Measurements from ENCODE around the gene CCL5.
"Not testable (repeated sequence)": the region's sequence is repeated elsewhere in the genome, so short reads cannot be mapped to it uniquely, and the experiment has no call there.

The CCL5 gene

DNA sequence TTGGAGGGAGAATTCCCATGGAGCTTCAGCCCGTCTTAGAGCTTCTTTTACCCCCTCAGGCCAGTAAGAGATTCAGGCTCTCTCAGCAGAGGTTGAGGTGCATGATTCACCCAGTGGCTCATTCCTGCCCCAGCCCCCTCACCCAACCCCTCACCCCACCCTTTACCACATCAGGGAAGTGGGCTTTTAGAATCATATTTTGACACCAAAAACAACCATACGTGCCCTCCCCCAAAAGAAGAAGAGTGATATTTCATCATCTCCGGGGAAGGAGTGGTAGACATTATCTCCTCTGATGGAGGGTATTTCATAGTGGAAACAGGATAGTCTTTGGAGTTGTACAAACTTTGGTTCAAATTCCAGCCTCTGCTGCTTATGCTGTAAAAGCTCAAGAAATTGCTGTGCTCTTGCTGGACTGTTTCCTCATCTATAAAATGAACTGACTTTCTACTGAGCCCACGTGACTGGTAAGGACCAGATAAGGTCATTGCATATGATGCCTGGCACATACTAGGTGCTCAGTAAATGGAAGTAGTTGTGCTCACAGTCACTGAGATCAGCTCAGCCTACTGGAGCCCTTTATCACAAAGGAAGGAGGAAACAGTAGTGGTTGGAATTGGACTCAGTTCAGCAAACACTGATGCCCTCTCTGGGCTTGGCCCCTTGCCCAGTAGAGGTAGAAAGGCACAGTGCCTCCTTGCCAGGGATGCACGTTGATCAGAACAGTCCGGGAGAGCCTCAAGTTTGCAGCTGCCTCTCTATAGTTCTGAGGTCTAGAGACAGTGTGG lies 18.3 kb upstream of the CCL5 start:
- Histone ChIP-seq H3K9ac (ENCODE audit: insufficient read length, low read depth) (no peak overlapping the region), H3K36me3 (ENCODE audit: insufficient read depth, insufficient read length, low read length) (no peaks in the 10 kb centered on the region), H3K9me3 (ENCODE audit: insufficient read depth, low read length) (no peaks in the 10 kb centered on the region), H3K4me1 (ENCODE audit: insufficient read depth, insufficient read length) (no peaks in the 10 kb centered on the region), H3K4me3 (ENCODE audit: insufficient read length, low read depth) (no peak overlapping the region), H3K27me3 (ENCODE audit: insufficient read depth, insufficient read length) (no peaks in the 10 kb centered on the region)
- no peak for DNase-seq (ENCODE audit: low read depth, low spot score)
- TF ChIP-seq ZNF274 (IDR thresholded peaks at IDR 0.05; ENCODE audit: low read depth, low read length) (no peak), SUZ12 (IDR thresholded peaks at IDR 0.05; ENCODE audit: extremely low read depth, insufficient read depth, insufficient read length) (no peak), YY1 (IDR thresholded peaks at IDR 0.05; ENCODE audit: insufficient read depth, insufficient read length) (no peak)

DNA sequence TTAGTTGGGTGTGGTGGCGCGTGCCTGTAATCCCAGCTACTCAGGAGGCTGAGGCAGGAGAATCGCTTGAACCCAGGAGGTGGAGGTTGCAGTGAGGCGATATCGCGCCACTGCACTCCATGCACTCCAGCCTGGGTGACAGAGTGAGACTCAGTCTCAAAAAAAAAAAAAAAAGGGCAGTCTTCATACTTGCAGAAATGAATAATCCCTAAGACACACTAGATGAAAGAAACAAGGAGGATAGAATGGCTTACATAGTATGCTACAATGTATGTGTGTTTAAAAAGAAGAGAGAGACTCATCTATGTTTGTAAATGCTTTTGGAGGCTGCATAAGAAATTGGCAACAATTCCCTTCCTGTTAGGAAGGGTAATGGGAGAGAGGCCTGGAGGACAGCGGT lies 17.6 kb upstream of the CCL5 start:
- H3K9me3 ChIP-seq (ENCODE audit: insufficient read depth, low read length); H3K36me3 ChIP-seq (ENCODE audit: insufficient read depth, insufficient read length, low read length); DNase-seq (ENCODE audit: low read depth, low spot score); H3K4me1 ChIP-seq (ENCODE audit: insufficient read depth, insufficient read length); H3K27me3 ChIP-seq (ENCODE audit: insufficient read depth, insufficient read length); H3K9ac ChIP-seq (ENCODE audit: insufficient read length, low read depth); H3K4me3 ChIP-seq (ENCODE audit: insufficient read length, low read depth): not testable (repeated sequence)

- Histone ChIP-seq H3K9me3 (ENCODE audit: insufficient read depth, low read length) (no peaks in the 10 kb centered on the region), H3K4me1 (ENCODE audit: insufficient read depth, insufficient read length) (no peaks in the 10 kb centered on the region), H3K27me3 (ENCODE audit: insufficient read depth, insufficient read length) (no peaks in the 10 kb centered on the region), H3K36me3 (ENCODE audit: insufficient read depth, insufficient read length, low read length) (no peaks in the 10 kb centered on the region), H3K9ac (ENCODE audit: insufficient read length, low read depth) (no peak overlapping the region), H3K4me3 (ENCODE audit: insufficient read length, low read depth) (no peak overlapping the region)
- DNase-seq (ENCODE audit: low read depth, low spot score), result no peak
- TF ChIP-seq YY1 (IDR thresholded peaks at IDR 0.05; ENCODE audit: insufficient read depth, insufficient read length), result no peak
Measured at GRCh38 chr17:35895636-35896587, 15.8 kb upstream of the CCL5 start.

DNA sequence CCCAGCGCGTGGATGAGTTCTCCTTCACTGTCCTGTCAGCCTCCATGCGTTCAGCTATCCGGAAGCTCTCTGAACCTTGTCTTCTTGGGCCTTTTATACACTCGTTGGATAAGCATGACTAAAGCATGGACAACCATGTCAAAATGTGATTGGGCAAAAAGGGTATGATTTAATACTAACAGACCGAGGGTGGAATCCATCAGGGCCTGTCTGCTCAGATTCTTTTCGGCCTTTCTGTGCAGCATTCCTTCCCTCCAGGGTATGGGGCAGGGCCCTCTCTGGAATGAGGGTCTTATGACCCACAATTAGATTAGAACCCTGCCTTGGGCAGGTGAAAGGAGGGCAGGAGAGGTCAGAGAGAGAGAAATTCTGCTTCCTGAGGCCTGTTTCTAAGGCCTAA lies 14.0 kb upstream of the CCL5 start:
- Histone ChIP-seq H3K9me3 (ENCODE audit: insufficient read depth, low read length) (no peaks in the 10 kb centered on the region), H3K4me1 (ENCODE audit: insufficient read depth, insufficient read length) (no peaks in the 10 kb centered on the region), H3K36me3 (ENCODE audit: insufficient read depth, insufficient read length, low read length) (no peaks in the 10 kb centered on the region), H3K4me3 (ENCODE audit: insufficient read length, low read depth) (no peak overlapping the region), H3K27me3 (ENCODE audit: insufficient read depth, insufficient read length) (no peaks in the 10 kb centered on the region), H3K9ac (ENCODE audit: insufficient read length, low read depth) (no peak overlapping the region)
- no peak for DNase-seq (ENCODE audit: low read depth, low spot score)
- no peak for TF ChIP-seq ZNF274 (IDR thresholded peaks at IDR 0.05; ENCODE audit: low read depth, low read length)
- no peak for TF ChIP-seq YY1 (IDR thresholded peaks at IDR 0.05; ENCODE audit: insufficient read depth, insufficient read length)
- no peak for TF ChIP-seq SUZ12 (IDR thresholded peaks at IDR 0.05; ENCODE audit: extremely low read depth, insufficient read depth, insufficient read length)

DNA sequence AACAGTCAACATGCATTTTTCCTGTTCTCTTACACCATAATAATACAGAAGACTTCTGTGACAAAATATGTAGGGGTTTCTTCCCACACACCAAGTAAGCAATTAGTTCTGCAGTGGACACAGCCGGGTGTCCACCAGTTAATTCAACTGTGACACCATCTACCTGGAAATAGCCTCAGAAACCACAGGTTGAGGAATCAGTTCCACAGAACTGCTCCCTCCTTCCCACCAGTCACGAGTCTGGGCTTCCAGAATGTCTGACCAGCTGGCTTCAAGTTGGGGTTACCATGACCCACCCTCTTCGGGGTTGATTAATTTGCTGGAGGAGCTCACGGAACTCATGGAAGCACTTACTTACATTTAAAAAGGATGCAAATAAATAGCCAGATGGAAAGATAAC lies 13.6 kb upstream of the CCL5 start:
- H3K4me3 ChIP-seq (ENCODE audit: insufficient read length, low read depth), result no peak overlapping the region
- H3K9ac ChIP-seq (ENCODE audit: insufficient read length, low read depth), result no peak overlapping the region
- no peaks in the 10 kb centered on the region for H3K36me3 ChIP-seq (ENCODE audit: insufficient read depth, insufficient read length, low read length)
- no peak for DNase-seq (ENCODE audit: low read depth, low spot score)
- no peaks in the 10 kb centered on the region for H3K4me1 ChIP-seq (ENCODE audit: insufficient read depth, insufficient read length)
- no peaks in the 10 kb centered on the region for H3K9me3 ChIP-seq (ENCODE audit: insufficient read depth, low read length)
- TF ChIP-seq SUZ12 (IDR thresholded peaks at IDR 0.05; ENCODE audit: extremely low read depth, insufficient read depth, insufficient read length), result no peak
- TF ChIP-seq YY1 (IDR thresholded peaks at IDR 0.05; ENCODE audit: insufficient read depth, insufficient read length), result no peak
- TF ChIP-seq ZNF274 (IDR thresholded peaks at IDR 0.05; ENCODE audit: low read depth, low read length), result no peak
- H3K27me3 ChIP-seq (ENCODE audit: insufficient read depth, insufficient read length), result no peaks in the 10 kb centered on the region

- H3K4me3 ChIP-seq (ENCODE audit: insufficient read length, low read depth), result no peak overlapping the region
- H3K9me3 ChIP-seq (ENCODE audit: insufficient read depth, low read length), result no peaks in the 10 kb centered on the region
- no peaks in the 10 kb centered on the region for H3K4me1 ChIP-seq (ENCODE audit: insufficient read depth, insufficient read length)
- no peak for DNase-seq (ENCODE audit: low read depth, low spot score)
- no peak overlapping the region for H3K9ac ChIP-seq (ENCODE audit: insufficient read length, low read depth)
- no peaks in the 10 kb centered on the region for H3K36me3 ChIP-seq (ENCODE audit: insufficient read depth, insufficient read length, low read length)
- H3K27me3 ChIP-seq (ENCODE audit: insufficient read depth, insufficient read length), result no peaks in the 10 kb centered on the region
- TF ChIP-seq YY1 (IDR thresholded peaks at IDR 0.05; ENCODE audit: insufficient read depth, insufficient read length), result no peak
- no peak for TF ChIP-seq SUZ12 (IDR thresholded peaks at IDR 0.05; ENCODE audit: extremely low read depth, insufficient read depth, insufficient read length)
- no peak for TF ChIP-seq ZNF274 (IDR thresholded peaks at IDR 0.05; ENCODE audit: low read depth, low read length)
Measured at GRCh38 chr17:35892091-35893035, 12.2 kb upstream of the CCL5 start.

All from NT2/D1 (cell line).